A549 (cell line): ENCODE measurements around the gene HADHB. TPM values are rescaled to one million over a fixed set of nuclear protein-coding genes. Genes with fewer than 3 reads are reported as not detected.
"Not testable (repeated sequence)": the region's sequence is repeated elsewhere in the genome, so short reads cannot be mapped to it uniquely, and the experiment has no call there.

ENCODE experiments used
- ATAC-seq, 2 experiments: fragments of 200-7000 bp in 1 of 2; fragments of >200 bp in 1 of 2; cut with Nextera tagmentation in 1 of 2; cut with Tn5 transposase in 1 of 2; 3 replicates each; pipeline versions ENCODE4 v1.8.0 to v1.9.1; 2018 to 2020; ENCODE audit warnings: mild to moderate bottlenecking in 1 of 2, moderate library complexity in 1 of 2
- CTCF ChIA-PET: fragments of 300-600 bp; sonication (Branson Sonifier 250); formaldehyde crosslinking; extraction: SDS; loops from one replicate; lab custom pipeline; 2021; ENCODE audit warnings: antibody characterized with exemption, inconsistent platforms; lab: Yijun Ruan, JAX
- POLR2A ChIA-PET: fragments of 350-600 bp; formaldehyde crosslinking; extraction: SDS; loops from one replicate; lab custom pipeline; 2021; ENCODE audit warnings: antibody characterized with exemption, inconsistent platforms; lab: Yijun Ruan, JAX
- DNase-seq, 2 experiments: peaks; one replicate each; pipeline versions ENCODE4 v3.0.0 to v3.0.0-alpha.2; 2011 to 2016; ENCODE audit warnings: low read depth in 1 of 2, low spot score in 1 of 2
- FAIRE-seq: peaks from 2 replicates; lab custom pipeline; 2011; peaks lifted over from hg19 to GRCh38; lab: Jason Lieb, UNC
- H3K27ac ChIP-seq, 2 experiments: fragments of >200 bp; sonication (Bioruptor Twin); formaldehyde crosslinking; 3 replicates each; pipeline ENCODE4 v1.5.1; 2016 to 2017
- H3K4me1 ChIP-seq: fragments of >200 bp; sonication (Bioruptor Twin); formaldehyde crosslinking; 3 replicates; pipeline ENCODE4 v1.6.1; 2016
- H3K4me2 ChIP-seq: fragments of >200 bp; sonication (Bioruptor Twin); formaldehyde crosslinking; 3 replicates; pipeline ENCODE4 v1.6.1; 2016
- H3K4me3 ChIP-seq: fragments of >200 bp; sonication (Bioruptor Twin); formaldehyde crosslinking; 3 replicates; pipeline ENCODE4 v1.5.1; 2016
- H3K9me3 ChIP-seq: fragments of >200 bp; sonication (Bioruptor Twin); formaldehyde crosslinking; 3 replicates; pipeline ENCODE4 v1.6.1; 2016
- BCL3 ChIP-seq: fragments of >200 bp; sonication (Bioruptor Twin); formaldehyde crosslinking; IDR thresholded peaks from 3 replicates; pipeline ENCODE4 v1.6.1; 2016
- CBX2 ChIP-seq: fragments of 200-600 bp; sonication (generic); IDR thresholded peaks from 2 replicates; pipeline ENCODE4 v1.6.1; 2016; ENCODE audit warnings: low read depth, mild to moderate bottlenecking, borderline replicate concordance
- CEBPB ChIP-seq, 2 experiments: fragments of >200 bp in 1 of 2; sonication (Bioruptor Twin) in 1 of 2; formaldehyde crosslinking in 1 of 2; IDR thresholded peaks; 2 replicates each; pipeline ENCODE4 v1.6.1; 2012 to 2016
- CHD2 ChIP-seq: fragments of 150-350 bp; IDR thresholded peaks from 2 replicates; pipeline ENCODE4 v1.6.1; 2014; ENCODE audit warnings: low read length; ENCODE audit not compliant: partially characterized antibody
- GATA3 ChIP-seq: IDR thresholded peaks from 2 replicates; pipeline ENCODE4 v1.6.1; 2012; ENCODE audit warnings: borderline replicate concordance
- HES2 ChIP-seq: fragments of >200 bp; sonication (Bioruptor Twin); formaldehyde crosslinking; IDR thresholded peaks from 2 replicates; pipeline ENCODE4 v1.6.1; 2016
- HMGXB4 ChIP-seq: fragments of 250-450 bp; sonication (Bioruptor Pico); IDR thresholded peaks from 2 replicates; pipeline ENCODE4 v1.5.0; 2021; ENCODE audit warnings: mild to moderate bottlenecking, moderate library complexity, borderline replicate concordance
- HOXA7 ChIP-seq: fragments of 250-450 bp; sonication (Bioruptor Pico); IDR thresholded peaks from 2 replicates; pipeline ENCODE4 v1.5.0; 2020; ENCODE audit warnings: mild to moderate bottlenecking, moderate library complexity
- HOXB13 ChIP-seq: fragments of 250-450 bp; sonication (Bioruptor Pico); IDR thresholded peaks from 2 replicates; pipeline ENCODE4 v1.5.0; 2020; ENCODE audit warnings: low read depth, mild to moderate bottlenecking, moderate library complexity
- JUN ChIP-seq, 2 experiments: fragments of >200 bp; sonication (Bioruptor Twin); formaldehyde crosslinking; IDR thresholded peaks; 2 replicates in 1 of 2; 3 replicates in 1 of 2; pipeline ENCODE4 v1.6.1; 2016 to 2017
- KDM1A ChIP-seq: fragments of 200-600 bp; sonication (generic); IDR thresholded peaks from 2 replicates; pipeline ENCODE4 v1.6.1; 2016; ENCODE audit warnings: low read depth, mild to moderate bottlenecking
- MAZ ChIP-seq: fragments of 150-350 bp; IDR thresholded peaks from 2 replicates; pipeline ENCODE4 v1.6.1; 2014; ENCODE audit warnings: antibody characterized with exemption, low read depth, low read length, borderline replicate concordance
- MYC ChIP-seq: IDR thresholded peaks from 2 replicates; pipeline ENCODE4 v1.6.1; 2012; ENCODE audit warnings: mild to moderate bottlenecking, inconsistent platforms, low read length, improper control_type of control experiment, borderline replicate concordance
- PBX3 ChIP-seq: IDR thresholded peaks from 2 replicates; pipeline ENCODE4 v1.6.1; 2012
- POLR2A ChIP-seq: IDR thresholded peaks from 2 replicates; pipeline ENCODE4 v1.6.1; 2012; ENCODE audit warnings: mild to moderate bottlenecking, low read length
- POLR2AphosphoS2 ChIP-seq: conservative IDR thresholded peaks from 2 replicates; pipeline ENCODE4 v1.6.1; 2012; ENCODE audit warnings: low read length, improper control_type of control experiment, inconsistent platforms
- RAD21 ChIP-seq, 2 experiments: fragments of >200 bp in 1 of 2; sonication (Bioruptor Twin) in 1 of 2; formaldehyde crosslinking in 1 of 2; IDR thresholded peaks in 1 of 2; conservative IDR thresholded peaks in 1 of 2; 2 replicates in 1 of 2; 3 replicates in 1 of 2; pipeline ENCODE4 v1.6.1; 2012 to 2018; ENCODE audit warnings: inconsistent platforms in 1 of 2
- RARB ChIP-seq: fragments of 250-450 bp; sonication (Bioruptor Pico); IDR thresholded peaks from 2 replicates; pipeline ENCODE4 v1.8.0; 2021; ENCODE audit warnings: mild to moderate bottlenecking, moderate library complexity
- RNF2 ChIP-seq: fragments of 200-600 bp; sonication (generic); IDR thresholded peaks from 2 replicates; pipeline ENCODE4 v1.6.1; 2016; ENCODE audit warnings: low read depth, mild to moderate bottlenecking, antibody characterized with exemption, moderate library complexity, borderline replicate concordance
- TFCP2L1 ChIP-seq: fragments of 250-450 bp; sonication (Bioruptor Pico); IDR thresholded peaks from 2 replicates; pipeline ENCODE4 v1.5.0; 2021; ENCODE audit warnings: mild to moderate bottlenecking
- ZC3H11A ChIP-seq: fragments of 450-650 bp; IDR thresholded peaks from 2 replicates; pipeline ENCODE4 v1.6.1; 2014; ENCODE audit warnings: antibody characterized with exemption, mild to moderate bottlenecking
- WGBS: methylation state at CpG from one replicate; pipeline ENCODE4 v1.1.6; 2017; ENCODE audit errors: missing lambda C conversion rate; 5-methylcytosine and 5-hydroxymethylcytosine counted together
- polyA plus RNA-seq, 4 experiments: library from polyadenylated mRNA; depleted of rRNA in 3 of 4; stranded (reverse); fragments of >200 nt; fragmentation: RNase III in 1 of 4; extraction: RNeasy Plus Mini Kit Qiagen cat#74134 plus additional on column Dnase treatment in 1 of 4; gene quantifications; 2 replicates in 3 of 4; 3 replicates in 1 of 4; pipeline ENCODE4 v1.2.3, GENCODE V29; 2011 to 2017
- TF ChIP-seq, protein P1 (sequence below): fragments of 250-450 bp; sonication (Bioruptor Pico); IDR thresholded peaks from 2 replicates; pipeline ENCODE4 v1.5.0; 2020; ENCODE audit warnings: low read depth, mild to moderate bottlenecking, moderate library complexity
- TF ChIP-seq, protein P2 (sequence below): fragments of 200-600 bp; sonication (generic); IDR thresholded peaks from 2 replicates; pipeline ENCODE4 v1.6.1; 2016; ENCODE audit warnings: antibody characterized with exemption, mild to moderate bottlenecking, moderate library complexity

The HADHB gene
- polyA plus RNA-seq, 2 of the 4 experiments (the other 2 are of a cell fraction) = 95.4 to 161 TPM

- POLR2A ChIA-PET = no interaction called here
- Histone ChIP-seq H3K4me2 (no peak overlapping the region), H3K9me3 (no peaks in the 10 kb centered on the region), H3K27ac (no peak overlapping the region), H3K4me3 (no peak overlapping the region), H3K4me1 (0 out of 3 replicates have a peak, but pooled peaks cover 3% of the 10 kb centered on the region)
- TF ChIP-seq RAD21 (conservative IDR thresholded peaks at IDR 0.05 in 1 of 2, IDR thresholded peaks at IDR 0.05 in 1 of 2) (no peak), ZC3H11A (no peak), HOXA7 (CRISPR knock-in tag) (no peak), POLR2AphosphoS2 (no peak), BCL3 (no peak), TFCP2L1 (CRISPR knock-in tag) (no peak), MAZ (no peak), POLR2A (no peak), CBX2 (no peak), HES2 (no peak), GATA3 (no peak), PBX3 (no peak), KDM1A (no peak), CEBPB (IDR thresholded peaks at IDR 0.05) (no peak), JUN (IDR thresholded peaks at IDR 0.05) (no peak), MYC (no peak), CHD2 (no peak)
- TF ChIP-seq, protein P1, sequence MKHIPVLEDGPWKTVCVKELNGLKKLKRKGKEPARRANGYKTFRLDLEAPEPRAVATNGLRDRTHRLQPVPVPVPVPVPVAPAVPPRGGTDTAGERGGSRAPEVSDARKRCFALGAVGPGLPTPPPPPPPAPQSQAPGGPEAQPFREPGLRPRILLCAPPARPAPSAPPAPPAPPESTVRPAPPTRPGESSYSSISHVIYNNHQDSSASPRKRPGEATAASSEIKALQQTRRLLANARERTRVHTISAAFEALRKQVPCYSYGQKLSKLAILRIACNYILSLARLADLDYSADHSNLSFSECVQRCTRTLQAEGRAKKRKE = no peak
- CTCF ChIA-PET = interaction anchor here (0.6 to 0.9 kb wide), 2 partner anchors 18 to 42 kb away, joined by 3 read pairs; no protein-coding TSS in a partner anchor
- ATAC-seq (no peak), DNase-seq (no peak), FAIRE-seq (no peak)
- 30% methylated on average over 6 of the region's 6 CpGs for WGBS
These were observed 58.1 kb downstream of the HADHB start for GRCh38 chr2:26302846-26303245.

DNA sequence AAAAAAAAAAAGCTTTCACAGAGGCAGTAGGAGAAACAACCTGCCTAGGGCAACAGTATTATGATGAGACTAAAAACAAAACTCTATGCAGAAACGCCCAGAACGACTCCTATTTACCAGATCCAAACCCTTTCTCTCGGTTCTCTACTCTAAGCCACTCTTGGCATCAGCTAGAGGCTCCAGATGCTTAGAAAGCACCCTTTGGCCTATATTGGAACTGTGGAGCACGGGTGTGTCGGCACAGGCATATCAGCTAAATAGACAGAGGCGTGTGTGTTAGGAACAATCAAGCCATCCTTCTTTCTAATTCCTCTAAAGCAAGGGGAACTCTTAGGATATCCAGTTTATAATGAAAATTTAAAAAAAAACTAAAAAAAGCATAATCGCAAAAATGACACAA, 60.4 kb downstream of the HADHB start:
- ATAC-seq, H3K4me1 ChIP-seq, H3K27ac ChIP-seq, H3K9me3 ChIP-seq, H3K4me2 ChIP-seq, POLR2A ChIA-PET, DNase-seq, H3K4me3 ChIP-seq, FAIRE-seq: not testable (repeated sequence)
- CTCF ChIA-PET = interaction anchor here (1.2 kb wide), 1 partner anchor 9 kb away, joined by 3 read pairs; no protein-coding TSS in a partner anchor
- WGBS = 56% methylated on average over 7 of the region's 7 CpGs

DNA sequence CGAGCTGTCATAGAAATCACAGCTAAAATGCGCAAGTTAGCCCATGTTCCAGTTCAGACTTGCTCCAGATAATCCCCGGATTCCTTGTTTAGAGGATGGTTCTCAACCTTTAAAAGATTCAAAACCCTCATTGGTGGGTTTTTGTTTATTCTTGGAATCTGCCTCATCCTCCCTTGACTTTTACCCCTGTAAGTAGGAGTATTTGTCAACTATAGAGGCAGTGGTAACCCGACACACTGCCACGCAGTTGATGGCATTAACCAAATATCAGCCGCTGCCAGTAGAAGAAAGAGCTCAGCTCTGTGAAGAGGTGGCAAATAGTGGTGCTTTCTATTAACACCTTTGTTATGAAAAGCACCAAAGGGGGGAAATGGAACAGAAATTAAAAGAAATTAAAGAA, 60.8 kb downstream of the HADHB start:
- Histone ChIP-seq H3K27ac (no peak overlapping the region), H3K4me2 (no peak overlapping the region), H3K4me3 (no peak overlapping the region), H3K9me3 (no peaks in the 10 kb centered on the region), H3K4me1 (no peaks in the 10 kb centered on the region)
- FAIRE-seq (no peak), DNase-seq (no peak), ATAC-seq (no peak)
- TF ChIP-seq HMGXB4 = no peak
- TF ChIP-seq, protein P2, sequence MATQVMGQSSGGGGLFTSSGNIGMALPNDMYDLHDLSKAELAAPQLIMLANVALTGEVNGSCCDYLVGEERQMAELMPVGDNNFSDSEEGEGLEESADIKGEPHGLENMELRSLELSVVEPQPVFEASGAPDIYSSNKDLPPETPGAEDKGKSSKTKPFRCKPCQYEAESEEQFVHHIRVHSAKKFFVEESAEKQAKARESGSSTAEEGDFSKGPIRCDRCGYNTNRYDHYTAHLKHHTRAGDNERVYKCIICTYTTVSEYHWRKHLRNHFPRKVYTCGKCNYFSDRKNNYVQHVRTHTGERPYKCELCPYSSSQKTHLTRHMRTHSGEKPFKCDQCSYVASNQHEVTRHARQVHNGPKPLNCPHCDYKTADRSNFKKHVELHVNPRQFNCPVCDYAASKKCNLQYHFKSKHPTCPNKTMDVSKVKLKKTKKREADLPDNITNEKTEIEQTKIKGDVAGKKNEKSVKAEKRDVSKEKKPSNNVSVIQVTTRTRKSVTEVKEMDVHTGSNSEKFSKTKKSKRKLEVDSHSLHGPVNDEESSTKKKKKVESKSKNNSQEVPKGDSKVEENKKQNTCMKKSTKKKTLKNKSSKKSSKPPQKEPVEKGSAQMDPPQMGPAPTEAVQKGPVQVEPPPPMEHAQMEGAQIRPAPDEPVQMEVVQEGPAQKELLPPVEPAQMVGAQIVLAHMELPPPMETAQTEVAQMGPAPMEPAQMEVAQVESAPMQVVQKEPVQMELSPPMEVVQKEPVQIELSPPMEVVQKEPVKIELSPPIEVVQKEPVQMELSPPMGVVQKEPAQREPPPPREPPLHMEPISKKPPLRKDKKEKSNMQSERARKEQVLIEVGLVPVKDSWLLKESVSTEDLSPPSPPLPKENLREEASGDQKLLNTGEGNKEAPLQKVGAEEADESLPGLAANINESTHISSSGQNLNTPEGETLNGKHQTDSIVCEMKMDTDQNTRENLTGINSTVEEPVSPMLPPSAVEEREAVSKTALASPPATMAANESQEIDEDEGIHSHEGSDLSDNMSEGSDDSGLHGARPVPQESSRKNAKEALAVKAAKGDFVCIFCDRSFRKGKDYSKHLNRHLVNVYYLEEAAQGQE = no peak
- no peak for TF ChIP-seq HOXB13
- no peak for TF ChIP-seq RNF2
- TF ChIP-seq CBX2 = no peak
- TF ChIP-seq KDM1A = no peak
- no peak for TF ChIP-seq RARB (CRISPR knock-in tag)
- POLR2A ChIA-PET = no interaction called here
- CTCF ChIA-PET = interaction anchor here (0.7 to 1.2 kb wide), 3 partner anchors 8 to 453 kb away, joined by 3 to 4 read pairs (median 3); no protein-coding TSS in a partner anchor
- WGBS = 75% methylated on average over 6 of the region's 6 CpGs
